ENCODE measurements around the gene ZNF276.

DNA sequence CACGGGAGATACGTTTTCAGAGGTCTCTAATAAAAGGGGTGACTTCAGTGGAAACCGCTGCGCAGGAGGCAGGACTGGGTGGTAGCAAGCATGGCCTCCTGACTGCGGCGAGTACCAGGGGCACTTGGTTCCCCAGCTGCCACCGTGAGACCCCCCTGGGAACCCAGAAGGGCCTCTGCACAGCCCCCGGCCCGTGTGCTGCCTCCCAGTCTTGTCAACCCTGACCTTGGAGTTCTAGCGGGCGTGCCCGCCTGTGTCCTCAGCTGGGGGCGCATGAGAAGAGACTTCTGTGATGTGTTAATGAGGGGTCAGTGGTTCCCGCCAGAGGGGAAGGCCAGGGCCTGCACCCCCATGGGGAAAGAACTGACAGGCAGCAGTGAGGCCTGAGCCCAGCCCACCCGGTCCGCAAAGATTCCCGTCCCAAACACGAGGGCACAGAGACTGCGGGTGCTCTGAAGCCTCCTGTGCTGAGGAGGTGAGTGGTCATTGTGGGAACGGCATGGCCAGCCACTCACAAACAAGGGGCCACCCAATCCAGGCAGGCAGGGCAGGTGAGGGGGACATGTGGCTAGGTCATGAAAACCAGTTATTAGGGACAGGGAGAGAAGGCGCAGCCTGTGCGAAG is 9.4 kb downstream of the ZNF276 start:
- TF ChIP-seq, protein P1, sequence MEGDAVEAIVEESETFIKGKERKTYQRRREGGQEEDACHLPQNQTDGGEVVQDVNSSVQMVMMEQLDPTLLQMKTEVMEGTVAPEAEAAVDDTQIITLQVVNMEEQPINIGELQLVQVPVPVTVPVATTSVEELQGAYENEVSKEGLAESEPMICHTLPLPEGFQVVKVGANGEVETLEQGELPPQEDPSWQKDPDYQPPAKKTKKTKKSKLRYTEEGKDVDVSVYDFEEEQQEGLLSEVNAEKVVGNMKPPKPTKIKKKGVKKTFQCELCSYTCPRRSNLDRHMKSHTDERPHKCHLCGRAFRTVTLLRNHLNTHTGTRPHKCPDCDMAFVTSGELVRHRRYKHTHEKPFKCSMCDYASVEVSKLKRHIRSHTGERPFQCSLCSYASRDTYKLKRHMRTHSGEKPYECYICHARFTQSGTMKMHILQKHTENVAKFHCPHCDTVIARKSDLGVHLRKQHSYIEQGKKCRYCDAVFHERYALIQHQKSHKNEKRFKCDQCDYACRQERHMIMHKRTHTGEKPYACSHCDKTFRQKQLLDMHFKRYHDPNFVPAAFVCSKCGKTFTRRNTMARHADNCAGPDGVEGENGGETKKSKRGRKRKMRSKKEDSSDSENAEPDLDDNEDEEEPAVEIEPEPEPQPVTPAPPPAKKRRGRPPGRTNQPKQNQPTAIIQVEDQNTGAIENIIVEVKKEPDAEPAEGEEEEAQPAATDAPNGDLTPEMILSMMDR (IDR thresholded peaks at IDR 0.05; ENCODE audit: low read depth, low read length) = no peak
- no peak for TF ChIP-seq EZH2phosphoT487 (IDR thresholded peaks at IDR 0.05; ENCODE audit: low read depth)

All from OCI-LY3 (cell line).